HG03159 (cell line): Measurements from ENCODE around the gene DYDC1.
"Not testable (repeated sequence)": the region's sequence is repeated elsewhere in the genome, so short reads cannot be mapped to it uniquely, and the experiment has no call there.

ENCODE experiments used
- ATAC-seq: cut with Tn5 transposase; IDR thresholded peaks from one replicate; pipeline ENCODE4 v1.9.1; 2021; ENCODE audit warnings: mild to moderate bottlenecking, moderate library complexity; ENCODE audit not compliant: unreplicated experiment

The DYDC1 gene

GRCh38 chr10:80356563-80356988, at the start of gene DYDC1, which contains the start of gene DYDC2:
DYDC1 (minus strand) TSS chr10:80356755; CDS start chr10:80352601, 4,154 bp downstream.
DYDC2 (plus strand) TSS chr10:80356781; CDS start chr10:80362444, 5,663 bp downstream.
- peak; percentile 70 for ATAC-seq

DNA sequence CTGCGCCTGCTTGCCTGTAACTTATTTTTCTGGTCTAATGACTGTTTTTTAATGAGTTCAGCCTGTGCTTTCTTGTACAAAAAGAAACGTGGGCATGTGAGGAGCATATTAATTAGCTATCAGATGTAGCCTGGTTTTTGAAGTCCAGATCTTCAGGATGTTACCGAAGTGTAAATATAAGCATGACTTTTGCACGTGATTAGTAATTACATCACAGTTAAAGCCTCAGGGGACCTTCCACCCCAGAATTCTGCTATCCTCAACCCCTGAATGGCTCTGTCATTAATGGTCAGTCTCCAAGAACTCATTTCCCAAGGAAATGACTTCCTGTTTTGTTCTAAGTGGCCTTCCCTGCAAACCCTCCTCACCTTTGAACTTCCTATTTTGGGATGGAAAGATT, 49.6 kb upstream of the DYDC1 start:
- ATAC-seq: no peak

- ATAC-seq: no peak
These were observed 49.1 kb upstream of the DYDC1 start for GRCh38 chr10:80405626-80406025.

DNA sequence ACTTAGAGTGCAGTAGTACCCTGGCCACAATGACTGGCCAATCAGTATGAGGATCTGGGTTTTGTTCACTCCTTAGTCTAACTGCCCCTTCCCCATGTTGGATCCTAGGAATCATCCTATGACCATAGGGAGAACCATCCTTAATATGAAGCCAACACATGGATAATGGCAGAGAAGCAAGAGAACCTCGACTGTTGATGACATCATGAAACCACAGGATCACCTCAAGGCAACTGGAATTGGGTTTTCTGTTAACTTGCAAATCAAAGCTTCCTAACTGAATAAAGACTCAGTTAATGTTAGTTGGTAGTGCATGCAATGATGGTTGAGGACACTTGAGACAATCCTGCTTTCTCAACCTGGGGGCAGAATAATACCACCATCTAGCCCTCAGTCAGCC, 48.5 kb upstream of the DYDC1 start:
- no peak for ATAC-seq

DNA sequence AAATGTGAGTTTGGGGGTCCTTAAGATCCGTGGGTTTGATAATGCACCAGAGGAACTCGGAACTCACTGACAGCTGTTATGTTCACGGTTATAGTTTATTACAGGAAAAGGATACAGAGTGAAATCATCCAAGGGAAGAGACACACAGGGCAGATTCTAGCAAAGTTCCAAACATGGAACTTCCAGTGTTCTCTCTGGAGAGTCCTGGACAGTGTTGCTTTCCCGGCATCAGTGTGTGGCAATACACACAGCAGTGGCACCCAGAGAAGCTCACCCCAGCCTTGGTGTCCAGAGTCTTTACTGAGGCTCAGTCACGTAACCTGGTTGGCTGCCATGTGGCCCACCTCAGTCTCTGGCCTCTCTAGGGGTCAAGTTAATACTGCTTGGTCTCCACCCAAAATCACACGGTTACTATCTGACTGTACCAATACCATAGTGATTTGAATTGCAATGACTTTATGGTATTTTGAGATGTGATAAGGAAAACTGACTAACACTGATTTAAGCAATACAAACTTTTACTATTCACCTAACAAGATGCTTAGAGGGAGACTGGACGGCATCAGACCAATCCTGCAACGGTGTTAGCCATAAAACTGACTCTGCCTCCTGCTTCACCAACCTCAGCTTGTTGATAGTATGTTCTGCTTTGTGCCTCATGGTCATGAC, 43.7 kb upstream of the DYDC1 start:
- no peak for ATAC-seq

DNA sequence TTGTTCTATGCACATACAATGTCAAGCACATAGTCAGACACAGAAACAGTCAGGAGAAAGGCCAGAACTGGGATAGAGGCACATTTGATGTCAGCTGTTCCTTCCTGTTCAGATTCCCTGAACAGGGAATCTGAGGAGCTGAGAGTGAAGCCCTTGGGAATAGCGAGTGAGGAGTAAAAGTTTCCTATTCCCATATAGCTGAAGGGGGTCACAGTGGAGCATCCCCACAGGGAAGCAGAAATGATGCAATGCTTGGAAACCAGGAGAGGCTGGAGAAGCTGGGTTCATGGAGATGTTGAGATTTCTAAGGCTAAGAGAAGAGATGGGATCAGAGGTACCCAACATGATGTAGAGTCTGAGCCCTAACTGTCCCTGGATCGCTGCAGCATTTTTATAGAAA, 40.5 kb upstream of the DYDC1 start:
- ATAC-seq: no peak

- no peak for ATAC-seq
These were observed 37.9 kb upstream of the DYDC1 start for GRCh38 chr10:80394358-80394916.

- no peak for ATAC-seq
These were observed 35.7 kb upstream of the DYDC1 start for GRCh38 chr10:80392250-80392649.

DNA sequence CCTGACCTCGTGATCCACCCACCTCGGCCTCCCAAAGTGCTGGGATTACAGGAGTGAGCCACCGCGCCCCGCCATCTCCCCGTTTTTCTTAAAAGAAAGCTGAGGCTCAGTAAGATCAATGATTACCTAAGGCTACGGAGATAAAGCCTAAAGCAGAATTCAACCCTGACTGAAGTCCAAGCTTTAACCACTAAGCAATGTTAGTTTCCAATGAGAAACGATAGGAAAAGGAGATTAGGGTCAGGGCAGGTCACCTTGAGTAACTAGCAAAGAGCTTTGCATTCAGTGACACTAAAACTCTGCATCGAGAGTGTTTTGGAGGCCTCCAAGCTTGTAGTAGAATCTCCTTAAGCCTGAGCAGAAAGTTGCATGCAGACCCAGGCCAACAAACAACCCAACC, 34.2 kb upstream of the DYDC1 start:
- ATAC-seq: no peak

- peak; percentile 86 for ATAC-seq
These were observed 26.4 kb upstream of the DYDC1 start for GRCh38 chr10:80382989-80383388.

- no peak for ATAC-seq
These were observed 23.6 kb upstream of the DYDC1 start for GRCh38 chr10:80380185-80380584.

DNA sequence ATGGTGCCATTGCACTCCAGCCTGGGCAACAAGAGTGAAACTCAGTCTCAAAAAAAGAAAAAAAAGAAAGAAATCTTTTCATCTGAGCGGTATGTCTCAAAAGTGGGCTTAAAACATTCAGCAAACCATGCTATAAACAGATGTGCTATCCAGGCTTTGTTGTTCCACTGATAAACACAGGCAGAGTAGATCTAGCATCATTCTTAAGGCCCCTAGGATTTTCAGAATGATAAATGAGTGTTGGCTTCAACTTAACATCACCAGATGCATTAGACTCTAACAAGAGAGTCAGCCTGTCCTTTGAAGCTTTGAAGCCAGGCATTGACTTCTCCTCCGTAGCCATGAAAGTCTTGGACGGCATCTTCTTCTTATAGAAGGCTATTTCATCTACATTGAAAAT, 23.1 kb upstream of the DYDC1 start:
- no peak for ATAC-seq

DNA sequence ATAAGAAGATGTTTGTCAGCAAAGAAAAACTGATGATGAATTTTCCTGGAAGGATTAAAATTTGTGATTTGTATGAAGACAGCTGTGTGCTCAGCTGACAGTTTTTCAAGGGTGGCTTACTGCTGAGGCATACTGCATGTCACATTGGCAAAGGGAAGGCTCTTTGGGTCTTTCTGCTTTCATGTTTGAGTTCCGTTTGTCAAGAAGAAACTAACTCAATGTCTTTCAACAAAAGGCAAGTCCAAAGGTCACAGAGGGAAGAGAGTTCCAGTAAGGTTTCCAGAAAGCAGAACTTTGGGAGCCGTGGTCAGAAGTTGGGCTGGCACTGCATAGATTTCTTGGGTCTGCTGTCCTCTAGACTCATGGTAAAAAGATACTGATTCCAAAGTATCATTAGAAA, 16.9 kb upstream of the DYDC1 start:
- ATAC-seq: no peak

- no peak for ATAC-seq
These were observed 16.1 kb upstream of the DYDC1 start for GRCh38 chr10:80372675-80373074.

GRCh38 chr10:80371467-80371866, 14.9 kb upstream of the DYDC1 start:
- no peak for ATAC-seq

- ATAC-seq: no peak
These were observed 9.0 kb upstream of the DYDC1 start for GRCh38 chr10:80365510-80365909.

DNA sequence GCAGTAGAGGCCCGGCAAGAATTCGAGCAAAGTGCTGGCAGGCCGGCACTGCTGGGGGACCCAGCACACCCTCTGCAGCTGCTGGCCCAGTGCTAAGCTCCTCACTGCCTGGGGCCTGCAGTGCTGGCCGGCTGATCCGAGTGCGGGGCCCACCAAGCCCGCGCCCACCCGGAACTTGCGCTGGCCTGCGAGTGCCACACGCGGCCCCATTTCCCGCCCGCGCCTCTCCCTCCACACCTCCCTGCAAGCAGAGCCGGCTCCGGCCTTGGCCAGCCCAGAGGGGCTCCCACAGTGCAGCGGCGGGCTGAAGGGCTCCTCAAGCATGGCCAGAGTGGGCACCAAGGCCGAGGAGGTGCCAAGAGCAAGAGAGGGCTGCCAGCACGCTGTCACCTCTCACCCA, 3.1 kb upstream of the DYDC1 start:
- no peak for ATAC-seq

DNA sequence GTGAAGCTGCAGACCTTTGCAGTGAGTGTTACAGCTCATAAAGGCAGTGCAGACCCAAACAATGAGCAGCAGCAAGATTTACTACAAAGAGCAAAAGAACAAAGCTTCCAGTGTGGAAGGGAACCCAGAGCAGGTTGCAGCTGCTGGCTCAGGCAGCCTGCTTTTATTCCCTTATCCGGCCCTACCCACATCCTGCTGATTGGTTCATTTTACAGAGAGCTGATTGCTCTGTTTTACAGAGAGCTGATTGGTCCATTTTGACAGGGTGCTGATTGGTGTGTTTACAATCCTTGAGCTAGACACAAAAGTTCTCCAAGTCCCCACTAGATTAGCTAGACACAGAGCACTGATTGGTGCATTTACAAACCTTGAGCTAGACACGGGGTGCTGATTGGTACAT, 2.4 kb upstream of the DYDC1 start:
- ATAC-seq: not testable (repeated sequence)

DNA sequence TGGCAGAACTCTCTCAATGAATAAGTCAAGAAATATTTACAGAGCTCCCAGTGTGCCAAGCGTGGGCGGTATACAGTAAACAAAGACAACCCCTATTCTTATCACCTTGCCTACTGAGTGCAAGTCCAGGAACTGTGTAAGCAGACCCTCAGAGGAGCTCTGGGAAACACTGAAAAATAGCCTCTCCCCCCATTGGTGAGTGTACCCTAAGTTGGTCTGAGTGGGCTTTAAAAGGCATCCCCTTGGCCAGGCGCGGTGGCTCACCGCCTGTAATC, 1.2 kb upstream of the DYDC1 start:
- no peak for ATAC-seq

DNA sequence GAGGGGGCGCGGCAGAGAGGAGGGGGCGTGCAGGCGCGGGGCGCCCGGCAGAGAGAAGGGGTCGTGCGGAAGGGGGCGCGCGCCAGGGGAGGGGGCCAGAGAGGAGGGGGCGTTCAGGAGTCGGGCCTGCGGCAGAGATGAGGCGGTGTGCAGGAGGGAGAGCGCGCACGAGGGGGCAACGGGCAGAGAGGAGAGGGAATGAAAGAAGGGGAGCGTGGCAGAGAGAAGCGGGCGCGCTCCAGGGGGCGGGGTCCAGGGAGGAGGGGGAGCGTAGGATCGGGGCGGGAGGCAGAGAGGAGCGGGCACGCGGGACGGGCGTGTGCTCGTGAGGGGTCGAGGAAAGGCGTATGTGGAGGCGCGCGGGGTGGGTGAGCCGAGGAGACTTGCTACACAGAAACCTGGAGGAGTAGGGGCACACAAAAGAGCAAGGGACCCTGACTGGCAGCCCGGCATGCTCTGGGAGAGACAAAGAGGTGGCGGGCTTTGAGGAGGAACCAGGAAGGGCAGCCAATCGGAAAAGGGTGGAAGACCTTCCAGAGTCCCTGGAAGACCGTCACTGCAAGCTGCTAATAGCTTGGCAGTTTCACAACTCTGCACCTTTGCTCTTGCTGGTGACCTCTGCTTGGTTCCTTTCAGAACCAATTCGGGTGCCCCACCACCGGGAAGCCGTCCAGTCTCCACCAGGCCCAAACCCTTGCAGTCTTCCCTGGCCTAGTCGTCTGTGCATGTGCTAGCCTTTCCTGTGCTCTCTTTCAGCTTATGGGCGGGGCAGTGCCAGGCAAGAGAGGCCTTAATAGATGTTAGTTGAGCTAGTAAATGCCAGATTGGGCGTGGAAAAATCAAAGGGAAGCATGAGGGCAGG, 665 bp upstream of the DYDC1 start:
- ATAC-seq: no peak

DNA sequence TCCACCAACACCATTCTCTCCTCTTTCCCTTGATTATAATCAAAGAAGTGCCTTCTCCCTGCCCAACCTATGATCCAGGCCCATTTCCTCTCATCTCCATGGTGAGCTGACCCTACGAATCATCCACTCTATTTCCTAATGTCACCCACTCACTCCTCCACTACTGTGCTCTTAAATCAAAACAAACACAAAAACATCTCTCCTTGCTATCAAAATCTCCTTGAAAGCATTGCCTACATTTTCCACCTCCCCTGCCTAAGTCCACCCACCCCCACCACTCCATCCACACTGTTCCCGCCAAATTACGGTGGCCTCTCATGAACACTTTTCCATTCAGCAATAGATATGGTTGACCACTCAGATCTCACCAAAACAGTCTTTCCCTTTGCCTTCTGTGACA, 5.3 kb downstream of the DYDC1 start:
- no peak for ATAC-seq

- ATAC-seq: no peak
These were observed 6.3 kb downstream of the DYDC1 start for GRCh38 chr10:80350251-80350650.
